NT2/D1 (cell line): ENCODE measurements around the gene MYO3B.

Experiments
- SUZ12 ChIP-seq: IDR thresholded peaks from 2 replicates; pipeline ENCODE4 v1.6.1; 2011; ENCODE audit not compliant: insufficient read length, insufficient read depth; ENCODE audit errors: extremely low read depth
- YY1 ChIP-seq: IDR thresholded peaks from 2 replicates; pipeline ENCODE4 v1.6.1; 2011; ENCODE audit not compliant: insufficient read length, insufficient read depth
- ZNF274 ChIP-seq: IDR thresholded peaks from 2 replicates; pipeline ENCODE4 v1.6.1; 2011; ENCODE audit warnings: mild to moderate bottlenecking, low read depth, low read length

DNA sequence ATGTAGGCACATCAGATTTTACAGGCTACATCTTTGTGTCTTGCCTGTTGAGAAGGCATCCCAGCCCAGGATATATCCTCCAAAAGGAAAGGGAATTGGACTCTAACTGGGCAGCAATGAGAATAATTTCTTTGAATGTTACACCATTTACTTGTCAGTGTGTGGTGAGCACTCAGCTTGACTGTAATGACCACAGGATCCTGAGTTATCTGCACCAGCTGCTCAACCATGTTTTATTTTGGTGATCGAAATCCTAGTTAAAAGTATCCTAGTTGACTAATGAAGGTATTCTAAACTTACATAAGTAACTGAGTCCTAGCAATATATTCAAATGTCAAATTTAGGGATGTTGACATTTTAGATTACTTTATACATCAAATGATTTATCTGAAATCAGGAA lies 123.0 kb downstream of the MYO3B start:
- TF ChIP-seq YY1, result no peak
- no peak for TF ChIP-seq SUZ12
- no peak for TF ChIP-seq ZNF274
